ENCODE data around the gene CCT6B. TPM values are rescaled to one million over a fixed set of nuclear protein-coding genes. Genes with fewer than 3 reads are reported as not detected.

CCT6B gene
- total RNA-seq (2021) = 0.48 and 0.60 TPM in 2 replicates
- Bru-seq, nascent RNA = percentile 33 among the genes with signal in this experiment
- percentile 36 among the genes with signal in this experiment for BruChase-seq, experiment 1, labeled RNA remaining after a 2-hour chase
- BruChase-seq, experiment 2, labeled RNA remaining after a 6-hour chase = percentile 24 among the genes with signal in this experiment
- long read RNA-seq = 0 reads

DNA sequence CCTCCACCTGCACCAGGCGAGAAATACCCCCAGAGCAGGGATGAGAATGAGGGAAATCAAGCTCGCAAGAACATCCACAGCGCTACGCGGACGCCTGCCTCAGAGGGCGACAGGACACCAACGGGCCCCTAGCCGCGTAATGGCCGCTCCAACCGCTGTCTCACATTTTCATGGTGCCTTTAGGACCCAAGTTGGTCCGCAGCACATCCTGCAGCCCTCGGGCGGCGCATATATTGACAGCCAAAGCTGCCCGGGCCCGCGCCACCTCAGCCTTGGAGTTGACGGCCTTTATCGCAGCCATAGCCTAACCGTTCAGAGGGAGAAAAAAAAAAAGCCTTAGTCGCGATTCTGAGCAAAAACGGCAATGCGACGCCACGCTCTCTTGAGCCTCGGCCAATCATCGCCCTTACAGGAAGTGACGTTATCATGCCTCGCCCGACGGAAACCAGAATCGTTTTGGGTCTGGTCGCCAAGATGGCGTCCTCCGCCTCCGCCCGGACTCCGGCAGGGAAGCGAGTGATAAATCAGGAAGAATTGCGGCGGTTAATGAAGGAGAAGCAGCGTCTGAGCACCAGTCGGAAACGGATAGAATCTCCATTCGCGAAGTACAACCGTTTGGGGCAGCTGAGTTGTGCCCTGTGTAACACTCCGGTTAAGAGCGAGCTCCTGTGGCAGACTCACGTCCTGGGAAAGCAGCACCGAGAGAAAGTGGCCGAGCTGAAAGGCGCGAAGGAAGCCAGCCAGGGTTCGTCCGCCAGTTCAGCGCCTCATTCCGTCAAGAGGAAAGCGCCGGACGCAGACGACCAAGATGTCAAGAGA is at the start of gene CCT6B, which contains the start of gene ZNF830:
Gene CCT6B, minus strand, starts transcription at position 368 of the 819 bp plus-strand sequence. Its CDS starts 67 bp downstream, at position 301.
Gene ZNF830, plus strand, starts transcription at position 448 of the 819 bp plus-strand sequence. Its CDS starts 27 bp downstream, at position 475.
- POLR2A ChIA-PET (ENCODE audit: low non-redundant PET) = no interaction called here
- H3K27me3 ChIP-seq (replicated peaks; ENCODE audit: insufficient read depth, low read depth, low read length, poor library complexity) = no peaks in the 10 kb centered on the region
- no peak for TF ChIP-seq EZH2 (IDR thresholded peaks at IDR 0.05; ENCODE audit: borderline replicate concordance, low read depth, low read length, poor library complexity, severe bottlenecking)
- TF ChIP-seq, protein P1, sequence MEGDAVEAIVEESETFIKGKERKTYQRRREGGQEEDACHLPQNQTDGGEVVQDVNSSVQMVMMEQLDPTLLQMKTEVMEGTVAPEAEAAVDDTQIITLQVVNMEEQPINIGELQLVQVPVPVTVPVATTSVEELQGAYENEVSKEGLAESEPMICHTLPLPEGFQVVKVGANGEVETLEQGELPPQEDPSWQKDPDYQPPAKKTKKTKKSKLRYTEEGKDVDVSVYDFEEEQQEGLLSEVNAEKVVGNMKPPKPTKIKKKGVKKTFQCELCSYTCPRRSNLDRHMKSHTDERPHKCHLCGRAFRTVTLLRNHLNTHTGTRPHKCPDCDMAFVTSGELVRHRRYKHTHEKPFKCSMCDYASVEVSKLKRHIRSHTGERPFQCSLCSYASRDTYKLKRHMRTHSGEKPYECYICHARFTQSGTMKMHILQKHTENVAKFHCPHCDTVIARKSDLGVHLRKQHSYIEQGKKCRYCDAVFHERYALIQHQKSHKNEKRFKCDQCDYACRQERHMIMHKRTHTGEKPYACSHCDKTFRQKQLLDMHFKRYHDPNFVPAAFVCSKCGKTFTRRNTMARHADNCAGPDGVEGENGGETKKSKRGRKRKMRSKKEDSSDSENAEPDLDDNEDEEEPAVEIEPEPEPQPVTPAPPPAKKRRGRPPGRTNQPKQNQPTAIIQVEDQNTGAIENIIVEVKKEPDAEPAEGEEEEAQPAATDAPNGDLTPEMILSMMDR (conservative IDR thresholded peaks at IDR 0.05; ENCODE audit: low read depth, low read length) = no peak
- peak; percentile 90 for DNase-seq (ENCODE audit: low spot score)
- H3K27ac ChIP-seq (ENCODE audit: low read depth, low read length, poor library complexity, severe bottlenecking) = peak within 1 kb of the TSS; percentile 89
- peaks cover 9% of the 10 kb centered on the region for H3K4me1 ChIP-seq (ENCODE audit: insufficient read depth, low read length, poor library complexity, severe bottlenecking)
- CTCF ChIA-PET = no interaction called here
- H3K4me3 ChIP-seq (ENCODE audit: low read depth, low read length, poor library complexity, severe bottlenecking) = peak within 1 kb of the TSS; percentile 93
- intact Hi-C loops (cut with micrococcal nuclease; ENCODE audit: unreplicated experiment) = no loop called here
- H3K9me3 ChIP-seq (ENCODE audit: low read depth, low read length, poor library complexity, severe bottlenecking) = no peaks in the 10 kb centered on the region
- peaks cover 5% of the 10 kb centered on the region for H3K36me3 ChIP-seq (ENCODE audit: insufficient read depth, low read length, poor library complexity, severe bottlenecking)
- no TSS peak for BruUV-seq (replicated peaks)

- H3K4me1 ChIP-seq (ENCODE audit: insufficient read depth, low read length, poor library complexity, severe bottlenecking) = no peaks in the 10 kb centered on the region
- H3K9me3 ChIP-seq (ENCODE audit: low read depth, low read length, poor library complexity, severe bottlenecking) = no peaks in the 10 kb centered on the region
- no peaks in the 10 kb centered on the region for H3K36me3 ChIP-seq (ENCODE audit: insufficient read depth, low read length, poor library complexity, severe bottlenecking)
- BruUV-seq (replicated peaks) = no TSS peak
- no peak for TF ChIP-seq EZH2 (IDR thresholded peaks at IDR 0.05; ENCODE audit: borderline replicate concordance, low read depth, low read length, poor library complexity, severe bottlenecking)
- TF ChIP-seq, protein P1 (conservative IDR thresholded peaks at IDR 0.05; ENCODE audit: low read depth, low read length) = no peak
- no peaks in the 10 kb centered on the region for H3K27me3 ChIP-seq (replicated peaks; ENCODE audit: insufficient read depth, low read depth, low read length, poor library complexity)
- intact Hi-C loops (cut with micrococcal nuclease; ENCODE audit: unreplicated experiment) = no loop called here
- no peak overlapping the region for H3K27ac ChIP-seq (ENCODE audit: low read depth, low read length, poor library complexity, severe bottlenecking)
- no peak overlapping the region for H3K4me3 ChIP-seq (ENCODE audit: low read depth, low read length, poor library complexity, severe bottlenecking)
- DNase-seq (ENCODE audit: low spot score) = no peak
- CTCF ChIA-PET = no interaction called here
- POLR2A ChIA-PET (ENCODE audit: low non-redundant PET) = no interaction called here
These were observed 48.8 kb upstream of the CCT6B start for GRCh38 chr17:35010093-35010492.

GRCh38 chr17:35006961-35007360 is 45.7 kb upstream of the CCT6B start:
- ChIA-PET POLR2A (ENCODE audit: low non-redundant PET) (no interaction called here), CTCF (no interaction called here)
- TF ChIP-seq, protein P1 (conservative IDR thresholded peaks at IDR 0.05; ENCODE audit: low read depth, low read length) = no peak
- no peak for TF ChIP-seq EZH2 (IDR thresholded peaks at IDR 0.05; ENCODE audit: borderline replicate concordance, low read depth, low read length, poor library complexity, severe bottlenecking)
- intact Hi-C loops (cut with micrococcal nuclease; ENCODE audit: unreplicated experiment) = no loop called here
- H3K36me3 ChIP-seq (ENCODE audit: insufficient read depth, low read length, poor library complexity, severe bottlenecking) = no peaks in the 10 kb centered on the region
- H3K27me3 ChIP-seq (replicated peaks; ENCODE audit: insufficient read depth, low read depth, low read length, poor library complexity) = no peaks in the 10 kb centered on the region
- H3K27ac ChIP-seq (ENCODE audit: low read depth, low read length, poor library complexity, severe bottlenecking) = no peak overlapping the region
- H3K4me1 ChIP-seq (ENCODE audit: insufficient read depth, low read length, poor library complexity, severe bottlenecking) = no peaks in the 10 kb centered on the region
- DNase-seq (ENCODE audit: low spot score) = no peak
- H3K4me3 ChIP-seq (ENCODE audit: low read depth, low read length, poor library complexity, severe bottlenecking) = no peak overlapping the region
- no TSS peak for BruUV-seq (replicated peaks)
- no peaks in the 10 kb centered on the region for H3K9me3 ChIP-seq (ENCODE audit: low read depth, low read length, poor library complexity, severe bottlenecking)

Measured in A673 (cell line).